Prostate gland (tissue), 2 donors: ENCODE data around the gene KRTAP1-3.

Experiments used
- CTCF ChIP-seq, 4 experiments: fragments of 200-600 bp in 2 of 4; fragments of 450-650 bp in 2 of 4; sonication (generic) in 2 of 4; IDR thresholded peaks; 1 replicate in 3 of 4; 2 replicates in 1 of 4; pipeline ENCODE4 v1.5.1; 2016 to 2019; ENCODE audit warnings: antibody characterized with exemption in 4 of 4, mild to moderate bottlenecking in 2 of 4, moderate library complexity in 2 of 4
- POLR2A ChIP-seq: fragments of 450-650 bp; IDR thresholded peaks from one replicate; pipeline ENCODE4 v1.6.1; 2016; ENCODE audit warnings: antibody characterized with exemption, mild to moderate bottlenecking
- POLR2AphosphoS5 ChIP-seq: sonication (generic); formaldehyde crosslinking; IDR thresholded peaks from one replicate; pipeline ENCODE4 v1.6.1; 2017; ENCODE audit warnings: antibody characterized with exemption

GRCh38 chr17:41019415-41019814 is 15.3 kb downstream of the KRTAP1-3 start:
- TF ChIP-seq POLR2A (no peak), CTCF (IDR thresholded peaks at IDR 0.05) (no peak), POLR2AphosphoS5 (no peak)
